Dendritic cell treated with granulocyte-macrophage colony-stimulating factor and Interleukin-4, amounts not matched to agents 40 ng/mL and 50 ng/mL, for 4 days (primary cell): ENCODE data around the gene TRMT10C.

Experiments used
- H3K27ac Mint-ChIP-seq: one replicate; pipeline ENCODE4 v1.8.0; 2022; ENCODE audit warnings: mild to moderate bottlenecking, mixed read lengths
- H3K27me3 Mint-ChIP-seq: one replicate; pipeline ENCODE4 v1.8.0; 2022; ENCODE audit warnings: mild to moderate bottlenecking, mixed read lengths
- H3K36me3 Mint-ChIP-seq: one replicate; pipeline ENCODE4 v1.8.0; 2022; ENCODE audit warnings: low read depth, mixed read lengths
- H3K4me1 Mint-ChIP-seq: one replicate; pipeline ENCODE4 v1.8.0; 2022; ENCODE audit warnings: low read depth, mixed read lengths
- H3K4me3 Mint-ChIP-seq: one replicate; pipeline ENCODE4 v1.8.0; 2022; ENCODE audit warnings: mild to moderate bottlenecking, moderate library complexity, mixed read lengths
- H3K9me3 Mint-ChIP-seq: one replicate; pipeline ENCODE4 v1.8.0; 2022; ENCODE audit warnings: mixed read lengths
- intact Hi-C: fragments of 100-400 bp; cut with micrococcal nuclease; formaldehyde crosslinking; loops from one replicate; pipeline ENCODE4 v1.15.0; 2022

The TRMT10C gene

GRCh38 chr3:101561630-101562328 is at the start of gene TRMT10C:
TSS of gene TRMT10C (plus strand) at chr3:101561868. CDS start at chr3:101564782, 2,914 bp downstream.
- intact Hi-C loops: loop anchor here (1.0 to 2.0 kb wide), 2 partner anchors 12 to 49 kb away; partner anchors contain the start of gene SENP7
- H3K27me3 Mint-ChIP-seq: peaks cover 14% of the 10 kb centered on the region
- H3K9me3 Mint-ChIP-seq: no peaks in the 10 kb centered on the region
- H3K36me3 Mint-ChIP-seq: peaks cover 43% of the 10 kb centered on the region
- peak within 1 kb of the TSS; percentile 95 for H3K4me3 Mint-ChIP-seq
- H3K27ac Mint-ChIP-seq: peak within 1 kb of the TSS; percentile 94
- peaks cover 32% of the 10 kb centered on the region for H3K4me1 Mint-ChIP-seq

GRCh38 chr3:101512396-101512645 is 49.3 kb upstream of the TRMT10C start:
- peak overlapping the region; percentile 91 for H3K27ac Mint-ChIP-seq
- H3K9me3 Mint-ChIP-seq: no peaks in the 10 kb centered on the region
- H3K27me3 Mint-ChIP-seq: no peaks in the 10 kb centered on the region
- H3K4me3 Mint-ChIP-seq: peak overlapping the region; percentile 95
- H3K36me3 Mint-ChIP-seq: peaks cover 22% of the 10 kb centered on the region
- peaks cover 19% of the 10 kb centered on the region for H3K4me1 Mint-ChIP-seq
- intact Hi-C loops: loop anchor here (2.0 to 5.0 kb wide), 2 partner anchors 48 to 1110 kb away; partner anchors contain the start of genes LNP1, TOMM70 and TRMT10C

GRCh38 chr3:101512646-101513418 is 48.8 kb upstream of the TRMT10C start, which contains the start of gene SENP7:
TSS of gene SENP7 (minus strand) at chr3:101513212. CDS start at chr3:101513130, 82 bp downstream.
- Mint-ChIP-seq H3K36me3 (peaks cover 17% of the 10 kb centered on the region), H3K27me3 (no peaks in the 10 kb centered on the region), H3K4me1 (peaks cover 19% of the 10 kb centered on the region), H3K27ac (peak within 1 kb of the TSS; percentile 91), H3K4me3 (peak within 1 kb of the TSS; percentile 95), H3K9me3 (no peaks in the 10 kb centered on the region)
- intact Hi-C loops: loop anchor here (1.0 to 5.0 kb wide), 3 partner anchors 48 to 1111 kb away; partner anchors contain the start of genes LNP1, TOMM70 and TRMT10C

- Mint-ChIP-seq H3K27ac (peak overlapping the region; percentile 91), H3K36me3 (peaks cover 12% of the 10 kb centered on the region), H3K4me1 (peaks cover 19% of the 10 kb centered on the region), H3K9me3 (no peaks in the 10 kb centered on the region), H3K4me3 (peak overlapping the region; percentile 95), H3K27me3 (peaks cover 4% of the 10 kb centered on the region)
- intact Hi-C loops: loop anchor here (1.0 to 5.0 kb wide), 3 partner anchors 47 to 1111 kb away; partner anchors contain the start of genes LNP1, TOMM70 and TRMT10C
Measured at GRCh38 chr3:101513419-101513986, 48.2 kb upstream of the TRMT10C start.

GRCh38 chr3:101518421-101518871 is 43.2 kb upstream of the TRMT10C start:
- H3K4me1 Mint-ChIP-seq: no peaks in the 10 kb centered on the region
- H3K36me3 Mint-ChIP-seq: no peaks in the 10 kb centered on the region
- intact Hi-C loops: no loop called here
- no peak overlapping the region for H3K27ac Mint-ChIP-seq
- no peaks in the 10 kb centered on the region for H3K9me3 Mint-ChIP-seq
- H3K27me3 Mint-ChIP-seq: peaks cover 4% of the 10 kb centered on the region
- no peak overlapping the region for H3K4me3 Mint-ChIP-seq

DNA sequence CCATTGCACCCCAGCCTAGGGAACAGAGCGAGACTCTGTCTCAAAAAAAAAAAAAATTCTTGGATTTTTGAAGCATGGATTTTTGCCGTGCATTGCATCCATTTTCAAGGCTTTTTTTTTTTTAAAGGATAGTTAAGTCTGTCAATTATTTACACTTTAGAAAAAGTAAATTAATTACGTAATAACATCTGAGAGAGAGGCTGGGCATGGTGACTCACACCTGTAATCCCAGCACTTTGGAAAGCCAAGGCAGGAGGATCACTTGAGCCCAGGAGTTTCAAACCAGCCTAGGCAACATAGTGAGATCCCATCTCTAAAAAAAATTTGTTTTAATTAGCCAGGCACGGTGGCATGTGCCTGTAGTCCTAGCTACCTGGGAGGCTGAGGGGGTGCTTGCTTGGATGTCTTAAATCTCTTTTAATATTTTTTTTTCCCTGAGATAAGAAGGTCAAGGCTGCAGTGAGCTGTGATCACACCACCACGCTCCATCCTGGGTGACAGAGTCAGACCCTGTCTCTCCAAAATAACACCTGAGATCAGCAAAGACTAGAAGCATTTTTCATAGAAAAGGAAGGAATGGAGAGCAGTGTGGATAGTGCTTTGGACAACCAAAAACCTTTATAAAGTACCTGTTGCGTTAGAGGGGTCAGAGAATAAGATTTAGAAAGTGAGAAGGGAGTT is 41.8 kb upstream of the TRMT10C start:
- Mint-ChIP-seq H3K4me3 (no peak overlapping the region), H3K27ac (no peak overlapping the region), H3K27me3 (peaks cover 4% of the 10 kb centered on the region), H3K9me3 (no peaks in the 10 kb centered on the region), H3K36me3 (no peaks in the 10 kb centered on the region), H3K4me1 (no peaks in the 10 kb centered on the region)
- intact Hi-C loops: no loop called here

GRCh38 chr3:101521211-101521701 is 40.4 kb upstream of the TRMT10C start:
- no peaks in the 10 kb centered on the region for H3K4me1 Mint-ChIP-seq
- no peaks in the 10 kb centered on the region for H3K36me3 Mint-ChIP-seq
- no peak overlapping the region for H3K27ac Mint-ChIP-seq
- H3K27me3 Mint-ChIP-seq: peaks cover 4% of the 10 kb centered on the region
- no peaks in the 10 kb centered on the region for H3K9me3 Mint-ChIP-seq
- no peak overlapping the region for H3K4me3 Mint-ChIP-seq
- intact Hi-C loops: no loop called here

DNA sequence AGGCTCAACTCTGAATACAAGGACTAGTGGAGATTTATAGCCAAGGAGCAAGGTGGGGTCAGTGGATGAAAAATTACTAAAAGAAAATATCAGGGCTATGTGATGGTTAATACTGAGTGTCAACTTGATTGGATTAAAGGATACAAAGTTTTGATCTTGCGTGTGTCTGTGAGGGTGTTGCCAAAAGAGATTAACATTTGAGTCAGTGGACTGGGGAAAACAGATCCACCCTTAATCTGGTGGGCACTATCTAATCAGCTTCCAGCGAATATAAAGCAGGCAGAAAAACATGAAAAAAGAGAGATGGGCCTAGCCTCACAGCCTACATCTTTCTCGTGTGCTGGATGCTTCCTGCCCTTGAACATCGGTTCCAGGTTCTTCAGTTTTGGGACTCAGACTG is 34.2 kb upstream of the TRMT10C start:
- intact Hi-C loops: no loop called here
- Mint-ChIP-seq H3K9me3 (no peaks in the 10 kb centered on the region), H3K4me1 (no peaks in the 10 kb centered on the region), H3K27me3 (no peaks in the 10 kb centered on the region), H3K4me3 (no peak overlapping the region), H3K27ac (no peak overlapping the region), H3K36me3 (no peaks in the 10 kb centered on the region)

- Mint-ChIP-seq H3K4me1 (no peaks in the 10 kb centered on the region), H3K27me3 (no peaks in the 10 kb centered on the region), H3K9me3 (no peaks in the 10 kb centered on the region), H3K36me3 (no peaks in the 10 kb centered on the region), H3K27ac (no peak overlapping the region), H3K4me3 (no peak overlapping the region)
- intact Hi-C loops: no loop called here
Measured at GRCh38 chr3:101527906-101528305, 33.8 kb upstream of the TRMT10C start.

DNA sequence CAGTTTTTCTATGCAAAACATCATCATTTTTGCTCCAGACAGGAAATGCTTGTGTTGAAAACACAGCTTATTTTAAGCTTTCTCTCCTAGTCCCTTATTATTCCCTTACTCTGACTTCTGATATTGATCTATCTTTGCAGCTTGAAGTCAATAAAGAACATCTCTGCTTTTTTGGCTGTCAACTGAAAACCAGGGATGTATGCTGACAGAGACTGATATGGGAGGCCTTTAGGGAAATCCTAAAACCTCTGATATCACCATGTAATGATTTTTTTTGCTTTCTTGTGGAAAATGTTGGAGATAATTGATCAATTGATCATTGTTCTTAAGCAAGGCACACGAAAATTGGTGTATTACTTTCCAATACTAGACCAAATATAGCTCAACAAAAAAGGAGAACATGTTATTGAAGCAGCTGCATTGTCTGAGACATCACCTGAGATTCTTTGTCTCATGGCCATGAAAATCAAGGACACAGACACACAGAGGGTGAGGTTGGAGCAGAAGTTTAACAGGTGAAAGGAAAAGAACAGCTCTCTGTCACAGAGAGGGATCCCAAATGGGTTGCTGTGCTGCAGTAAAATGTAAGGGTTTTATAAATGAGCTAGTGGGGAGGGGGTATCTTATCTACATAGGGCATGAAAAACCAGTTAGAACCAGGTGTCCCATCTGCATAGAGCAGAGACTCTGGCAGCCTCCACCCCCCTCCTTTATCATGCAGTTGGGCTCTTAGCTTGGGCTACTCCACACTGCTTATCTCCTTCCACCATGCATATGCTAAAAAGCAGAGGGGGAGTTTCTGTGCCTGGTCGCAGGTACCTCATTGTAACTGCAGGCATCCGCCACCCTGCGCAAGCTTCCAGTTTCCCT is 31.6 kb upstream of the TRMT10C start:
- H3K27ac Mint-ChIP-seq: no peak overlapping the region
- H3K36me3 Mint-ChIP-seq: no peaks in the 10 kb centered on the region
- no peak overlapping the region for H3K4me3 Mint-ChIP-seq
- intact Hi-C loops: no loop called here
- no peaks in the 10 kb centered on the region for H3K4me1 Mint-ChIP-seq
- no peaks in the 10 kb centered on the region for H3K9me3 Mint-ChIP-seq
- H3K27me3 Mint-ChIP-seq: no peaks in the 10 kb centered on the region

DNA sequence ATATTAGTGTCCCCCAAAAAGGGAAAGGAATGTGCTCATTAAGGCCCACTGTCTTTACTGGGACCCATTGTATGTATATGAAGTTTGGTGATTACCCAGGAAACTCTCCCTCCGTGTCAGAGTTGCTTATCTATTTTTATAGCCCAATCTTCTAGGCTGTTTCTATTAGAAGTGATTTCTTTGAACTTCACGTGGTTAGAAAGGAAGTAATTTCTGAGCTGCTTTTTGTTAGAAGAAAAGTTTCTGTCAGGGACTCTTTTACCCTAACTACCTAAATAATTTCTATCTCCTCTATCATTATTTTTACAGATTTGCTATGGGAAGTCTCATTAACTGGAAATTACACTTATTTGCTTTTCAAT is 31.0 kb upstream of the TRMT10C start:
- H3K4me3 Mint-ChIP-seq: no peak overlapping the region
- no peak overlapping the region for H3K27ac Mint-ChIP-seq
- H3K9me3 Mint-ChIP-seq: no peaks in the 10 kb centered on the region
- no peaks in the 10 kb centered on the region for H3K4me1 Mint-ChIP-seq
- no peaks in the 10 kb centered on the region for H3K36me3 Mint-ChIP-seq
- H3K27me3 Mint-ChIP-seq: no peaks in the 10 kb centered on the region
- intact Hi-C loops: no loop called here

GRCh38 chr3:101531473-101532086 is 30.1 kb upstream of the TRMT10C start:
- Mint-ChIP-seq H3K27ac (no peak overlapping the region), H3K27me3 (no peaks in the 10 kb centered on the region), H3K36me3 (no peaks in the 10 kb centered on the region), H3K9me3 (no peaks in the 10 kb centered on the region), H3K4me3 (no peak overlapping the region), H3K4me1 (no peaks in the 10 kb centered on the region)
- intact Hi-C loops: no loop called here
